GM12878 (cell line): ENCODE data around the gene KLC4. TPM values are rescaled to one million over a fixed set of nuclear protein-coding genes. Genes with fewer than 3 reads are reported as not detected.

Source experiments
- ATAC-seq: fragments of 200-7000 bp; cut with Tn5 transposase; 3 replicates; pipeline ENCODE4 v1.9.1; 2020; ENCODE audit warnings: mild to moderate bottlenecking, moderate library complexity
- BruUV-seq: library from RNA; stranded (reverse); fragments of 400-500 nt; replicated peaks from 2 replicates; lab custom pipeline; 2021; lab: Mats Ljungman, UMichigan
- CTCF ChIA-PET: fragments of 300-600 bp; sonication (Branson Sonifier 250); formaldehyde crosslinking; extraction: SDS; loops from one replicate; lab custom pipeline; 2021; ENCODE audit warnings: inconsistent platforms; lab: Yijun Ruan, JAX
- POLR2A ChIA-PET: fragments of 350-600 bp; formaldehyde crosslinking; extraction: SDS; loops from one replicate; lab custom pipeline; 2021; ENCODE audit warnings: inconsistent platforms; lab: Charles Lee
- RAD21 ChIA-PET: fragments of 300-600 bp; sonication (Branson Sonifier 250); formaldehyde crosslinking; loops from one replicate; lab custom pipeline; 2023; ENCODE audit warnings: antibody characterized with exemption; ENCODE audit not compliant: unreplicated experiment; lab: Charles Lee
- SMC1A ChIA-PET: fragments of 300-600 bp; sonication (Branson Sonifier 250); formaldehyde crosslinking; loops from one replicate; lab custom pipeline; 2023; ENCODE audit not compliant: unreplicated experiment, uncharacterized antibody; lab: Charles Lee
- DNase-seq: peaks from one replicate; pipeline ENCODE4 v3.0.0-alpha.2; 2011; ENCODE audit warnings: low read depth, low spot score
- FAIRE-seq: peaks from 3 replicates; lab custom pipeline; 2011; peaks lifted over from hg19 to GRCh38; lab: Jason Lieb, UNC
- H2AFZ ChIP-seq: 2 replicates; pipeline ENCODE4 v1.6.0; 2011; ENCODE audit warnings: low read depth, low read length, control low read depth; ENCODE audit not compliant: control insufficient read depth
- H3K27ac ChIP-seq: 2 replicates; pipeline ENCODE4 v1.5.1; 2011; ENCODE audit warnings: control low read depth; ENCODE audit not compliant: control insufficient read depth, insufficient read depth
- H3K27me3 ChIP-seq, 2 experiments: replicated peaks in 1 of 2; 2 replicates each; pipeline versions ENCODE4 v1.6.0 to v1.6.1; 2011; ENCODE audit warnings: low read length in 1 of 2; ENCODE audit not compliant: control insufficient read depth in 2 of 2, insufficient read depth in 2 of 2
- H3K36me3 ChIP-seq, 2 experiments: 2 replicates each; pipeline ENCODE4 v1.5.1; 2011; ENCODE audit warnings: low read length in 1 of 2; ENCODE audit not compliant: control insufficient read depth in 2 of 2, insufficient read depth in 2 of 2
- H3K4me1 ChIP-seq: 2 replicates; pipeline ENCODE4 v1.6.1; 2011; ENCODE audit warnings: mild to moderate bottlenecking, low read length, moderate library complexity, mixed read lengths; ENCODE audit not compliant: control insufficient read depth, insufficient read depth
- H3K4me2 ChIP-seq: 2 replicates; pipeline ENCODE4 v1.6.0; 2011; ENCODE audit warnings: control low read depth; ENCODE audit not compliant: control insufficient read depth, insufficient read depth
- H3K4me3 ChIP-seq: fragments of 200-600 bp; sonication (generic); 2 replicates; pipeline ENCODE4 v1.5.1; 2016
- H3K79me2 ChIP-seq: 2 replicates; pipeline ENCODE4 v1.6.0; 2011; ENCODE audit warnings: low read length; ENCODE audit not compliant: control insufficient read depth, insufficient read depth
- H3K9ac ChIP-seq: 2 replicates; pipeline ENCODE4 v1.8.0; 2011; ENCODE audit warnings: low read length, control low read depth, mixed read lengths; ENCODE audit not compliant: control insufficient read depth, insufficient read depth
- H3K9me3 ChIP-seq: replicated peaks from 3 replicates; pipeline ENCODE4 v1.5.1; 2011; ENCODE audit warnings: mild to moderate bottlenecking, low read length; ENCODE audit not compliant: control insufficient read depth, insufficient read depth
- H4K20me1 ChIP-seq: 2 replicates; pipeline ENCODE4 v1.6.0; 2011; ENCODE audit not compliant: control insufficient read depth, insufficient read depth
- BHLHE40 ChIP-seq, 2 experiments: fragments of 450-650 bp in 1 of 2; IDR thresholded peaks; 2 replicates each; pipeline ENCODE4 v1.6.1; 2011 to 2017; ENCODE audit warnings: low read depth in 2 of 2, borderline replicate concordance in 1 of 2, improper control_type of control experiment in 1 of 2, low read length in 1 of 2, mild to moderate bottlenecking in 1 of 2
- CEBPB ChIP-seq, 2 experiments: fragments of 150-350 bp in 1 of 2; IDR thresholded peaks; 2 replicates each; pipeline ENCODE4 v1.6.1; 2012 to 2014; ENCODE audit warnings: low read depth in 2 of 2, low read length in 2 of 2, borderline replicate concordance in 1 of 2, inconsistent platforms in 1 of 2
- EP300 ChIP-seq, 2 experiments: fragments of 150-350 bp in 1 of 2; IDR thresholded peaks; 2 replicates each; pipeline ENCODE4 v1.6.1; 2011 to 2012; ENCODE audit warnings: low read depth in 2 of 2, low read length in 2 of 2, borderline replicate concordance in 1 of 2, improper control_type of control experiment in 1 of 2, inconsistent platforms in 1 of 2; ENCODE audit not compliant: control insufficient read depth in 1 of 2
- KAT2A ChIP-seq: conservative IDR thresholded peaks from 2 replicates; pipeline ENCODE4 v1.6.1; 2011; ENCODE audit warnings: low read depth, low read length; ENCODE audit not compliant: control insufficient read depth
- NR2F1 ChIP-seq: fragments of 450-650 bp; conservative IDR thresholded peaks from 2 replicates; pipeline ENCODE4 v1.6.1; 2017; ENCODE audit warnings: mild to moderate bottlenecking
- POLR2AphosphoS5 ChIP-seq: IDR thresholded peaks from 2 replicates; pipeline ENCODE4 v1.6.1; 2011; ENCODE audit warnings: mild to moderate bottlenecking, low read length, inconsistent platforms
- ZNF24 ChIP-seq: fragments of 450-650 bp; IDR thresholded peaks from 2 replicates; pipeline ENCODE4 v1.6.1; 2017; ENCODE audit warnings: antibody characterized with exemption, mild to moderate bottlenecking
- WGBS: methylation state at CpG from one replicate; pipeline ENCODE4 v1.1.6; 2016; ENCODE audit warnings: low lambda C conversion rate; ENCODE audit not compliant: insufficient replicate concordance, insufficient coverage; ENCODE audit errors: missing lambda C conversion rate; 5-methylcytosine and 5-hydroxymethylcytosine counted together
- in situ Hi-C: fragments of 300-500 bp; cut with MboI; formaldehyde crosslinking; loops from 9 replicates; pipeline ENCODE4 v1.14.3; 2018; ENCODE audit warnings: mixed read lengths
- intact Hi-C: fragments of 100-400 bp; cut with micrococcal nuclease; formaldehyde crosslinking; loops from one replicate; pipeline ENCODE4 v1.14.2; 2022; ENCODE audit not compliant: unreplicated experiment
- polyA plus RNA-seq, 11 experiments: library from polyadenylated mRNA; depleted of rRNA in 4 of 11; unstranded in 6 of 11; stranded (reverse) in 5 of 11; fragments of >200 nt; fragmentation: Nextera tagmentation in 4 of 11; fragmentation: Illumina TruSeq in 1 of 11; extraction: Ambion mirVana in 4 of 11; extraction: Trizol in 1 of 11; gene quantifications; 1 replicate in 1 of 11; 2 replicates in 10 of 11; pipeline versions ENCODE4 v1.2.1 to v1.2.3, GENCODE V29; 2011 to 2016; ENCODE audit warnings: inconsistent platforms in 2 of 11, missing spikeins in 2 of 11, low read depth in 1 of 11
- total RNA-seq, 4 experiments: library from RNA; depleted of rRNA in 3 of 4; stranded (reverse); fragments of >200 nt in 3 of 4; fragmentation: Illumina TruSeq in 1 of 4; extraction: Trizol in 1 of 4; gene quantifications; 2 replicates each; pipeline versions ENCODE4 v1.2.1 to v1.2.3, GENCODE V29; 2013 to 2021
- TF ChIP-seq, protein P1 (sequence below), 3 experiments: IDR thresholded peaks in 2 of 3; conservative IDR thresholded peaks in 1 of 3; 2 replicates each; pipeline ENCODE4 v1.5.1; 2011; ENCODE audit warnings: low read depth in 3 of 3, low read length in 3 of 3, mild to moderate bottlenecking in 3 of 3, control low read depth in 2 of 3, moderate library complexity in 2 of 3, inconsistent platforms in 1 of 3, mixed read lengths in 1 of 3; ENCODE audit not compliant: control insufficient read depth in 2 of 3, insufficient read depth in 1 of 3; ENCODE audit errors: extremely low read depth in 1 of 3

Gene KLC4
- total and polyA plus RNA-seq, 10 of the 15 experiments (the other 5 are each of a cell fraction or from before 2014, with no cell fraction given), result 0.90 to 13.4 (median 6.9) TPM

DNA sequence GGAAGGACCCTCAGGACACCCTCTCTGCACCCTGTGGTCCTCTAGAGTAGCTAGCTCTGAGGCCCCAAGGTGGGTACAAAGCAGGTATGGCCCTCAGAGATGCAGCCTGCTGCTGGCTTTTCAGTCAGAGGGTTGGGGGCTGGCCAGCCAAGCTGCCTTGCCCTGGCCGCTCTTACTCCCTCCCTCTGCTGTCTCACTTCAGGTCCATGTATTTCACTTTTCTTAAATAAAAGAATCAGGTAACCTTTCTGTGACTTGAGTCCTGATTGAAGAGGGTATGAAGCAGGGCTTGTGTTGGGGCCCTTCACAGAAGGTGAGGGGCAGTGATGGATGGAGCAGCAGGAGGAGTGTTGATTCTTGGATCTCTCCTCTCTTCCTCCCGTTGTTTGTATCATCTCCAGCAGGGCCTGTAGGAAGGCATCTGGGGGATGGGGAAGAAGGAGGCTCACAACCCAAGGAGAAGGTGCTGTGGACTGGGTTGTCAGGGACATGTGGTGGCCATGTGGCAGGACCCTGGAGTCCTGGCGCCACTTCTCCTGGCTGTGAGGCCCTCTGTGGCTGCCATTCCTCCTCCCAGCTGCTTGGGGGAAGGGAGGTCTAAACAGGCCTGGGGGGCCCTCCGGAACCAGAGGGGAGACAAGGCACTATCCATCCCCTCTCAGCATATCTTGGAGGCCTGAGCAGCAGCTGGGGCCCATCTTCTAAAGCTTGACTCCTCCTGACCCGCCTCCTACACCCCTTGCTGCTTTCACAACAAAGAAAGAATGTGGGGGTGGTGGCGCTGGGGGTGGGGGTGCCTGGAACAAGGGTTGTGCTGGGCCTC, 15.6 kb downstream of the KLC4 start:
- H4K20me1 ChIP-seq, result no peaks in the 10 kb centered on the region
- H3K4me3 ChIP-seq, result no peak overlapping the region
- H3K9ac ChIP-seq, result no peak overlapping the region
- no peak overlapping the region for H3K27ac ChIP-seq
- WGBS, result 37% methylated on average over 6 of the region's 6 CpGs
- H3K79me2 ChIP-seq, result no peaks in the 10 kb centered on the region
- H2AFZ ChIP-seq, result no peak overlapping the region
- ChIA-PET CTCF (no interaction called here), SMC1A (no interaction called here), RAD21 (interaction anchor here (0.8 kb wide), 1 partner anchor 26 kb away, joined by 3 read pairs; no protein-coding TSS in a partner anchor), POLR2A (interaction anchor here (0.5 kb wide), 1 partner anchor 33 kb away, joined by 3 read pairs; no protein-coding TSS in a partner anchor)
- ATAC-seq (no peak), DNase-seq (no peak), FAIRE-seq (no peak)
- no peaks in the 10 kb centered on the region for H3K9me3 ChIP-seq
- TF ChIP-seq KAT2A (no peak), NR2F1 (no peak), ZNF24 (no peak), POLR2AphosphoS5 (no peak), BHLHE40 (IDR thresholded peaks at IDR 0.05; ENCODE audit: borderline replicate concordance in 1 of 2, low read depth in 2 of 2, low read length in 1 of 2) (no peak), CEBPB (IDR thresholded peaks at IDR 0.05; ENCODE audit: borderline replicate concordance in 1 of 2, low read depth in 2 of 2, low read length in 2 of 2) (no peak), EP300 (IDR thresholded peaks at IDR 0.05; ENCODE audit: borderline replicate concordance in 1 of 2, control insufficient read depth in 1 of 2, low read depth in 2 of 2, low read length in 2 of 2) (no peak)
- TF ChIP-seq, protein P1, sequence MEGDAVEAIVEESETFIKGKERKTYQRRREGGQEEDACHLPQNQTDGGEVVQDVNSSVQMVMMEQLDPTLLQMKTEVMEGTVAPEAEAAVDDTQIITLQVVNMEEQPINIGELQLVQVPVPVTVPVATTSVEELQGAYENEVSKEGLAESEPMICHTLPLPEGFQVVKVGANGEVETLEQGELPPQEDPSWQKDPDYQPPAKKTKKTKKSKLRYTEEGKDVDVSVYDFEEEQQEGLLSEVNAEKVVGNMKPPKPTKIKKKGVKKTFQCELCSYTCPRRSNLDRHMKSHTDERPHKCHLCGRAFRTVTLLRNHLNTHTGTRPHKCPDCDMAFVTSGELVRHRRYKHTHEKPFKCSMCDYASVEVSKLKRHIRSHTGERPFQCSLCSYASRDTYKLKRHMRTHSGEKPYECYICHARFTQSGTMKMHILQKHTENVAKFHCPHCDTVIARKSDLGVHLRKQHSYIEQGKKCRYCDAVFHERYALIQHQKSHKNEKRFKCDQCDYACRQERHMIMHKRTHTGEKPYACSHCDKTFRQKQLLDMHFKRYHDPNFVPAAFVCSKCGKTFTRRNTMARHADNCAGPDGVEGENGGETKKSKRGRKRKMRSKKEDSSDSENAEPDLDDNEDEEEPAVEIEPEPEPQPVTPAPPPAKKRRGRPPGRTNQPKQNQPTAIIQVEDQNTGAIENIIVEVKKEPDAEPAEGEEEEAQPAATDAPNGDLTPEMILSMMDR (IDR thresholded peaks at IDR 0.05 in 2 of 3, conservative IDR thresholded peaks at IDR 0.05 in 1 of 3; ENCODE audit: control insufficient read depth in 2 of 3, extremely low read depth in 1 of 3, insufficient read depth in 1 of 3, low read depth in 3 of 3, low read length in 3 of 3), result no peak
- no TSS peak for BruUV-seq
- peaks cover 7% of the 10 kb centered on the region; the same call in 1 of the 2 replicates for H3K4me1 ChIP-seq
- intact Hi-C loops, result no loop called here
- in situ Hi-C loops, result no loop called here
- H3K36me3 ChIP-seq, result no peaks in the 10 kb centered on the region
- peaks cover 8 to 12% of the 10 kb centered on the region in 2 experiments; a peak in 3 of 4 replicates for H3K27me3 ChIP-seq
- H3K4me2 ChIP-seq, result no peak overlapping the region
